ENCODE results near the gene TGFBRAP1.

Gene TGFBRAP1

GRCh38 chr2:105329561-105330495 lies at the start of gene TGFBRAP1:
TGFBRAP1 (minus strand) TSS chr2:105329735; CDS start chr2:105308301, 21,434 bp downstream.
- DNase-seq (ENCODE audit: low read depth in 2 of 2) = no peak

- DNase-seq (ENCODE audit: low read depth in 2 of 2) = no peak
These were observed 49.4 kb upstream of the TGFBRAP1 start for GRCh38 chr2:105378921-105379383.

GRCh38 chr2:105378276-105378840 lies 48.8 kb upstream of the TGFBRAP1 start:
- no peak for DNase-seq (ENCODE audit: low read depth in 2 of 2)

GRCh38 chr2:105377871-105378270 lies 48.3 kb upstream of the TGFBRAP1 start:
- no peak for DNase-seq (ENCODE audit: low read depth in 2 of 2)

GRCh38 chr2:105376789-105377240 lies 47.3 kb upstream of the TGFBRAP1 start:
- no peak for DNase-seq (ENCODE audit: low read depth in 2 of 2)

GRCh38 chr2:105376010-105376409 lies 46.5 kb upstream of the TGFBRAP1 start:
- DNase-seq (ENCODE audit: low read depth in 2 of 2) = no peak

- no peak for DNase-seq (ENCODE audit: low read depth in 2 of 2)
These were observed 45.5 kb upstream of the TGFBRAP1 start for GRCh38 chr2:105375001-105375561.

GRCh38 chr2:105373895-105374401 lies 44.4 kb upstream of the TGFBRAP1 start:
- no peak for DNase-seq (ENCODE audit: low read depth in 2 of 2)

- DNase-seq (ENCODE audit: low read depth in 2 of 2) = no peak
These were observed 43.8 kb upstream of the TGFBRAP1 start for GRCh38 chr2:105373344-105373781.

GRCh38 chr2:105371810-105372209 lies 42.3 kb upstream of the TGFBRAP1 start:
- DNase-seq (ENCODE audit: low read depth in 2 of 2) = no peak

- no peak for DNase-seq (ENCODE audit: low read depth in 2 of 2)
These were observed 41.6 kb upstream of the TGFBRAP1 start for GRCh38 chr2:105371156-105371555.

- DNase-seq (ENCODE audit: low read depth in 2 of 2) = peak; percentile 58 to 75
These were observed 40.5 kb upstream of the TGFBRAP1 start for GRCh38 chr2:105369777-105370690.

- DNase-seq (ENCODE audit: low read depth in 2 of 2) = no peak
These were observed 39.3 kb upstream of the TGFBRAP1 start for GRCh38 chr2:105368759-105369408.

GRCh38 chr2:105365206-105365605 lies 35.7 kb upstream of the TGFBRAP1 start:
- DNase-seq (ENCODE audit: low read depth in 2 of 2) = no peak

- DNase-seq (ENCODE audit: low read depth in 2 of 2) = no peak
These were observed 35.1 kb upstream of the TGFBRAP1 start for GRCh38 chr2:105364436-105365139.

- DNase-seq (ENCODE audit: low read depth in 2 of 2) = no peak
These were observed 33.5 kb upstream of the TGFBRAP1 start for GRCh38 chr2:105362862-105363591.

GRCh38 chr2:105361102-105361889 lies 31.8 kb upstream of the TGFBRAP1 start:
- no peak for DNase-seq (ENCODE audit: low read depth in 2 of 2)

GRCh38 chr2:105358593-105358992 lies 29.1 kb upstream of the TGFBRAP1 start:
- DNase-seq (ENCODE audit: low read depth in 2 of 2) = no peak

Data from stimulated activated CD8-positive, alpha-beta memory T cell treated with anti-CD3 and anti-CD28 coated beads, Interleukin-7, amount 100 ng/mL, for 1 hour (primary cell).